Activated CD8-positive, alpha-beta memory T cell treated with anti-CD3 and anti-CD28 coated beads, Interleukin-2, amount 50 U/mL, for 24 hours (primary cell): Measurements from ENCODE around the gene JMJD1C.
"Not testable (repeated sequence)": the region's sequence is repeated elsewhere in the genome, so short reads cannot be mapped to it uniquely, and the experiment has no call there.

Source experiments
- DNase-seq: peaks from one replicate; pipeline ENCODE4 v3.0.0-alpha.2; 2020; ENCODE audit errors: extremely low read depth

Gene JMJD1C

DNA sequence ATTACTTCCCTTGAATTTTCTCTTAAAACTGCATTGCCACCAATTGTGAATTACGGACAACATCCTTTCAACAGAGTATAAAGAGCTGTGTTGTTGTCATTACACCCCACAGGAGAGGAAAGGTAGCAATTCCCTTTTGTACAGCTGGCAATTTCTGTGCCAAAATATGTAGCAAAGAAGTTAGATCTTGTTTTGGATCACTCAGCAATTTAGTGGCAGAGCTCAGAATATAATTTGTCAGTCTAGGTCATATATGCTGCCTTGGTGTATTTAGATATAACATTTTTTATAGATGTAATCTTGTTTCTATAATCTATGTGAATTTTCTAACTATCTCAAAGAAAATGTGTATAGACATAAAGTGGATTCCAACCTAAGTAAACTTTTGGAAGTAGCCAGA lies 293.9 kb downstream of the JMJD1C start:
- no peak for DNase-seq

- no peak for DNase-seq
These were observed 294.4 kb downstream of the JMJD1C start for GRCh38 chr10:63171255-63171855.

- no peak for DNase-seq
These were observed 296.2 kb downstream of the JMJD1C start for GRCh38 chr10:63169624-63170023.

DNA sequence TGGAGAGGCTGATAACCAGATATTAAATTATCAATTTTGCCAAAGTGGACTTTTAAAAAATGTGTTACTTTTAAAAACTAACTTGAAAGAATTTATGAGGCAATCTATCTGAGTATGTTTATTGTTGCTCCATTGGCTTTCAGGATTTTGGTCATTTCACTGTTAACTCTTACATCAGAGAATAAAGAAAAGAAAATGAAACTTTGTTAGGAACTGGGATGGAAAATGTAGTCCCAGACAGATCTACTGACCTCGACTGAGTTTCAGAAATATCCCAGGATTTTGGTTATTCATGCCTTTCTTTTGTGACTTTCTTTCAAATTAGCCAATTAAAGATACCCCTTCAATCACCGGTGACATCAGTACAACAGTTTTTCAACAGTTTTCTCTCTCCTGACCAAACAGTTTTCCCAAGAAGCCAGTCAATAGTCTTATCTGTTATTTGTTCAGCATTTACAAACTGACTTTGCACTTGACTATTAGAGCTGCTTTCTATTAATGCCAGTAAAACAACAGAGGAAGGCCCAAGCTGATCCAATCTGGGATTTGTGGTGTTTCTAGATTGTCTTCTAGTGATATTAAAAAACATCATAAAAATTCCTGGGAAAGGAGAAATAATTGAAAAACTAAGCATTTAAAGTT lies 296.8 kb downstream of the JMJD1C start:
- no peak for DNase-seq

- DNase-seq, result no peak
These were observed 299.0 kb downstream of the JMJD1C start for GRCh38 chr10:63166742-63167258.

DNA sequence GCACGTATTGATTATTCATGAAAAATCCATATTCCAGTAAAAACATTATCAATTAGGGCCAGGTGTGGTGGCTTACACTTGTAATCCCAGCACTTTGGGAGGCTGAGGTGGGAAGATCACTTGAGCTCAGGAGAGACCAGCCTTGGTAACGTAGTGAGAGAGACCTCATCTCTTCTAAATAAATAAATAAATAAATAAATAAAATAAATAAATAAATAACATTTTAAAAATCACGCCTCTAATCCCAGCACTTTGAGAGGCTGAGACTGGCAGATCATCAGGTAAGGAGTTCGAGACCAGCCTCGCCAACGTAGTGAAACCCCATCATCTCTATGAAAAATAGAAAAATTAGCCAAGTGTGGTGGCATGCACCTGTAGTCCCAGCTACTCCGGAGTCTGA lies 300.5 kb downstream of the JMJD1C start:
- DNase-seq, result no peak

GRCh38 chr10:63164166-63164623 lies 301.6 kb downstream of the JMJD1C start:
- DNase-seq, result no peak

- DNase-seq, result no peak
These were observed 304.2 kb downstream of the JMJD1C start for GRCh38 chr10:63161592-63161991.

- no peak for DNase-seq
These were observed 307.7 kb downstream of the JMJD1C start for GRCh38 chr10:63157845-63158624.

DNA sequence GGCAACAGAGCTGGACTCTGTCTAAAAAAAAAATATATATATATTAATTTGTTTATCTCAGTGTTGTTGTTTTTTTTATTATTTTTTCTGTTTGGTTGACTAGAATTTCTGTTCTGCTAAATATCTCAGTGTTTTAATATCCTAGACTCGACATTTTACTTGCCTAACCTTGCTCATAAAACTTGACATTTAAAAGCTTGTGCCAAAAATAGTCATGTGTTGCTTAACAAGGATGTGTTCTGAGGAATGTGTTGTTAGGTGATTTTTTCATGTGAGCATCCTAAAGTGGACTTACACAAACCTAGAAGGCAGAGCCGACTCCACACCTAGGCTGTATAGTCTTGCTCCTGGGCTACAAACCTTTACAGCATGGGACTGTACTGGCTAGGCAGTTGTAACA lies 309.5 kb downstream of the JMJD1C start:
- DNase-seq, result no peak

GRCh38 chr10:63155388-63156020 lies 310.3 kb downstream of the JMJD1C start:
- no peak for DNase-seq

- DNase-seq, result no peak
These were observed 311.0 kb downstream of the JMJD1C start for GRCh38 chr10:63154546-63155387.

- DNase-seq, result not testable (repeated sequence)
These were observed 311.8 kb downstream of the JMJD1C start for GRCh38 chr10:63153868-63154545.

- no peak for DNase-seq
These were observed 315.0 kb downstream of the JMJD1C start for GRCh38 chr10:63150745-63151144.

- DNase-seq, result no peak
These were observed 319.3 kb downstream of the JMJD1C start for GRCh38 chr10:63146503-63146902.

GRCh38 chr10:63145782-63146181 lies 320.0 kb downstream of the JMJD1C start:
- no peak for DNase-seq

GRCh38 chr10:63143987-63144386 lies 321.8 kb downstream of the JMJD1C start:
- no peak for DNase-seq

- no peak for DNase-seq
These were observed 323.6 kb downstream of the JMJD1C start for GRCh38 chr10:63142136-63142535.

- no peak for DNase-seq
These were observed 325.7 kb downstream of the JMJD1C start for GRCh38 chr10:63140077-63140476.

DNA sequence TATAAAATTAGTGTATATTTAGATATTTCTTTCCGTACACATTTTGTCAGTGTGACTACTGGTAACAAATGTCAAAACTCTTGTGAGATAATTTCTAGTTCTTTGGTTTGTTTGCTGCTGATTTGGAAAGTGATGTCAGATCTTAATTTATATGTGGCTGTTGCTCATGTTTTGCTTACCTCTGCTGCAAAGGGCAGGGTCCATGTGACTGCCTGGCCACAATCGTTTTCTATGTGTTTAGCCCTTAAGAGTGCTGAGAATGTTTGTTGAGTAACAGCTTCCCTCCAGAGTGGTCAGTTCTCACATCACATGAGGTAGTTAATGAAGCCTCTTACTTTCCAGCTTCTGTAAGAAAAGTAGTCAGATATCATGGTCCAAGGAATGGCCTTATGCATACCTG lies 328.5 kb downstream of the JMJD1C start:
- DNase-seq, result no peak
